Measurements from ENCODE around the gene GNG13. TPM values are rescaled to one million over a fixed set of nuclear protein-coding genes. Genes with fewer than 3 reads are reported as not detected.

Gene GNG13
- total and polyA plus RNA-seq, 9 of the 15 experiments (the other 6 are each of a cell fraction or from before 2014, with no cell fraction given): not detected

GRCh38 chr16:803754-804080 is 3.2 kb upstream of the GNG13 start:
- no TSS peak for BruUV-seq (replicated peaks)
- CTCF ChIA-PET (ENCODE audit: low intra/inter-chr PET ratio): no interaction called here
- in situ Hi-C loops (cut with MboI): no loop called here

More at GRCh38 chr16:803754-804080, 3.2 kb upstream of the GNG13 start:
- H3K9me1 ChIP-seq (ENCODE audit: control insufficient read depth, insufficient read depth, low read length): no peaks in the 10 kb centered on the region
- peak overlapping the region in 1 of 2 experiments; percentile 69; a peak in 1 of 4 replicates for H3K9ac ChIP-seq (ENCODE audit: insufficient read depth in 1 of 2, low read depth in 2 of 2, low read length in 2 of 2)
- POLR2A ChIA-PET: interaction anchor here (0.6 to 1.0 kb wide), 2 partner anchors 82 to 116 kb away, joined by 3 read pairs; no protein-coding TSS in a partner anchor
- ATAC-seq (no peak), FAIRE-seq (peak; percentile 37), DNase-seq (ENCODE audit: extremely low read depth in 1 of 4, low spot score in 3 of 4) (no peak)
- intact Hi-C loops (cut with micrococcal nuclease): no loop called here
- H3K79me2 ChIP-seq (ENCODE audit: control insufficient read depth, insufficient read depth, low read length): peaks cover 6% of the 10 kb centered on the region; the same call in 2 of the 3 replicates
- no peak overlapping the region for H2AFZ ChIP-seq (ENCODE audit: low read depth, low read length)
- 19% methylated on average over 8 of the region's 8 CpGs for WGBS (ENCODE audit: insufficient coverage, low coverage, missing lambda C conversion rate)
- H4K20me1 ChIP-seq (replicated peaks; ENCODE audit: control insufficient read depth, insufficient read depth, low read length): peaks cover 11% of the 10 kb centered on the region
- H3K4me3 ChIP-seq: no peak overlapping the region
- no peaks in the 10 kb centered on the region for H3K27me3 ChIP-seq (ENCODE audit: control insufficient read depth in 2 of 2, insufficient read depth in 2 of 2, low read length in 2 of 2)
- H3K27ac ChIP-seq (ENCODE audit: extremely low read depth, low read depth, low read length): no peak overlapping the region
- H3K9me3 ChIP-seq (replicated peaks; ENCODE audit: control insufficient read depth, insufficient read depth, low read depth, low read length): no peaks in the 10 kb centered on the region
- TF ChIP-seq GTF2B (IDR thresholded peaks at IDR 0.05; ENCODE audit: extremely low read depth, insufficient read length) (no peak), SFPQ (IDR thresholded peaks at IDR 0.05; ENCODE audit: low read depth, low read length) (no peak)
- H3K4me1 ChIP-seq (replicated peaks in 1 of 2; ENCODE audit: control insufficient read depth in 2 of 2, insufficient read depth in 2 of 2, low read length in 2 of 2): peaks cover 4 to 87% of the 10 kb centered on the region in 2 experiments; a peak in 4 of 5 replicates
- H3K4me2 ChIP-seq (ENCODE audit: insufficient read depth, low read length): no peak overlapping the region
- no peaks in the 10 kb centered on the region for H3K36me3 ChIP-seq (ENCODE audit: control insufficient read depth, insufficient read depth, low read length)

Measured in K562 (cell line).